Osteoblast (primary cell): Measurements from ENCODE around the gene ZNF41. TPM values are rescaled to one million over a fixed set of nuclear protein-coding genes. Genes with fewer than 3 reads are reported as not detected.

ENCODE experiments used
- DNase-seq: peaks from one replicate; pipeline ENCODE4 v3.0.0; 2011; ENCODE audit warnings: low spot score, mixed read lengths; ENCODE audit not compliant: insufficient read length; ENCODE audit errors: missing footprints
- H2AFZ ChIP-seq: 2 replicates; pipeline ENCODE4 v1.6.0; 2011; ENCODE audit warnings: mild to moderate bottlenecking, low read length
- H3K27ac ChIP-seq: 2 replicates; pipeline ENCODE4 v1.5.1; 2011; ENCODE audit warnings: mild to moderate bottlenecking, low read depth, low read length, moderate library complexity
- H3K27me3 ChIP-seq: 2 replicates; pipeline ENCODE4 v1.6.0; 2012; ENCODE audit warnings: mild to moderate bottlenecking, control low read depth, inconsistent platforms, low read length, moderate library complexity; ENCODE audit not compliant: insufficient read depth
- H3K36me3 ChIP-seq: 2 replicates; pipeline ENCODE4 v1.5.1; 2011; ENCODE audit warnings: mild to moderate bottlenecking, low read length, control low read depth, moderate library complexity; ENCODE audit not compliant: insufficient read depth
- H3K4me1 ChIP-seq: 2 replicates; pipeline ENCODE4 v1.5.1; 2011; ENCODE audit warnings: mild to moderate bottlenecking, low read length, control low read depth, moderate library complexity; ENCODE audit not compliant: insufficient read depth
- H3K4me2 ChIP-seq: 2 replicates; pipeline ENCODE4 v1.6.0; 2011; ENCODE audit warnings: mild to moderate bottlenecking, low read length; ENCODE audit not compliant: insufficient read depth
- H3K4me3 ChIP-seq: fragments of 200-600 bp; sonication (generic); 3 replicates; pipeline ENCODE4 v1.5.1; 2012; ENCODE audit warnings: mild to moderate bottlenecking, low read length, inconsistent platforms; ENCODE audit not compliant: insufficient read depth
- H3K79me2 ChIP-seq: 2 replicates; pipeline ENCODE4 v1.6.0; 2012; ENCODE audit warnings: mild to moderate bottlenecking, low read length, control low read depth, inconsistent platforms; ENCODE audit not compliant: insufficient read depth
- H3K9me3 ChIP-seq: 2 replicates; pipeline ENCODE4 v1.5.1; 2011; ENCODE audit warnings: low read depth, low read length, control low read depth
- H4K20me1 ChIP-seq: 2 replicates; pipeline ENCODE4 v1.6.0; 2012; ENCODE audit warnings: mild to moderate bottlenecking, low read length, control low read depth; ENCODE audit not compliant: insufficient read depth
- total RNA-seq: library from RNA; depleted of rRNA; stranded (reverse); fragments of >200 nt; gene quantifications from 2 replicates; pipeline ENCODE4 v1.2.3, GENCODE V29; 2012
- TF ChIP-seq, protein P1 (sequence below): IDR thresholded peaks from 2 replicates; pipeline ENCODE4 v1.5.1; 2011; ENCODE audit warnings: mild to moderate bottlenecking, low read depth, low read length, moderate library complexity; ENCODE audit errors: extremely low read depth

Gene ZNF41
- total RNA-seq, 1 donor = 9.0 TPM

DNA sequence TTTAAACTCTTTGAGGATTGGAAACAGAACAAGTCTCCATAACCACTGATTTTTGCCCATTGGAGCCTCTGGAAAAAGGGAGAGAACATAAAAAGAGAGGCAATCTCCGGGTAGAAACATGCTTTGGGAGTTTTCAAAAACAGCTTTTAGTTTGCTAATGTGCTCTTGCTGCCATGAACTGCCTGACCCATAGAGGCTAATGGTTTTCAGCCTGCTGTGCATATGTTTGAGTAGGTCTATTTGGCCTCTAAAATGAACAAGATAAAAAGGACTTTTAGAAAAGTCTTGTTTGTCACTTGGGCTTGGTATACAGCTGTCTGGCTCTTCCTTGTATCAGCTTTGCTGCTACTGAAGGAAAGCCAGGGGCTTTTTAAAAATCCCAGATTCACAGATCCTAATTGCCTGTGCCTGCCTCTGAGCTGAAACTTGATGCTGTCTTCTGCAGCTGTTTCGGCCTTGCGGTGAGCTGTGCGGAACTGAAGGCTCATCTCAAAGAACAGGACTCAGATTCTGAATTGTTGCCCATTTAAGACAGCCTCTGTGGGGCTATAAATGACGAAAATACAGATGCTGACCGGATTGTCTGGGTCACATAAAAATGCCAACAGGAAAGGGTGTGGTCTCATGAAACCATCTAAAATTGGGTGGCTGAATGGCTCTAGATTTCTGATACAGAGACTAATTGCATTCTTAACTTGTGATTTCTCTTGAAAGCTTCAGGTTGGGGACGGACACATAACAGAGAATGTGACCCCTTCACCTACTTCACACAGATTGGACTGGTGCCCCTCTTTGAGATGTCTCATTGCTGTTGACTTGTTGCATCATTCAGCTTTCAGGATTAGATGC, 18.4 kb upstream of the ZNF41 start:
- H3K27ac ChIP-seq = peak overlapping the region; percentile 57
- no peaks in the 10 kb centered on the region for H4K20me1 ChIP-seq
- H3K9me3 ChIP-seq = no peaks in the 10 kb centered on the region
- no peaks in the 10 kb centered on the region for H3K79me2 ChIP-seq
- peaks cover 25% of the 10 kb centered on the region for H3K4me1 ChIP-seq
- H3K4me2 ChIP-seq = peak overlapping the region; percentile 60
- H2AFZ ChIP-seq = peak overlapping the region; percentile 31
- H3K27me3 ChIP-seq = peaks cover 7% of the 10 kb centered on the region
- no peaks in the 10 kb centered on the region for H3K36me3 ChIP-seq
- DNase-seq = peak; percentile 49
- TF ChIP-seq, protein P1, sequence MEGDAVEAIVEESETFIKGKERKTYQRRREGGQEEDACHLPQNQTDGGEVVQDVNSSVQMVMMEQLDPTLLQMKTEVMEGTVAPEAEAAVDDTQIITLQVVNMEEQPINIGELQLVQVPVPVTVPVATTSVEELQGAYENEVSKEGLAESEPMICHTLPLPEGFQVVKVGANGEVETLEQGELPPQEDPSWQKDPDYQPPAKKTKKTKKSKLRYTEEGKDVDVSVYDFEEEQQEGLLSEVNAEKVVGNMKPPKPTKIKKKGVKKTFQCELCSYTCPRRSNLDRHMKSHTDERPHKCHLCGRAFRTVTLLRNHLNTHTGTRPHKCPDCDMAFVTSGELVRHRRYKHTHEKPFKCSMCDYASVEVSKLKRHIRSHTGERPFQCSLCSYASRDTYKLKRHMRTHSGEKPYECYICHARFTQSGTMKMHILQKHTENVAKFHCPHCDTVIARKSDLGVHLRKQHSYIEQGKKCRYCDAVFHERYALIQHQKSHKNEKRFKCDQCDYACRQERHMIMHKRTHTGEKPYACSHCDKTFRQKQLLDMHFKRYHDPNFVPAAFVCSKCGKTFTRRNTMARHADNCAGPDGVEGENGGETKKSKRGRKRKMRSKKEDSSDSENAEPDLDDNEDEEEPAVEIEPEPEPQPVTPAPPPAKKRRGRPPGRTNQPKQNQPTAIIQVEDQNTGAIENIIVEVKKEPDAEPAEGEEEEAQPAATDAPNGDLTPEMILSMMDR = no peak
- H3K4me3 ChIP-seq = peak overlapping the region; percentile 18

DNA sequence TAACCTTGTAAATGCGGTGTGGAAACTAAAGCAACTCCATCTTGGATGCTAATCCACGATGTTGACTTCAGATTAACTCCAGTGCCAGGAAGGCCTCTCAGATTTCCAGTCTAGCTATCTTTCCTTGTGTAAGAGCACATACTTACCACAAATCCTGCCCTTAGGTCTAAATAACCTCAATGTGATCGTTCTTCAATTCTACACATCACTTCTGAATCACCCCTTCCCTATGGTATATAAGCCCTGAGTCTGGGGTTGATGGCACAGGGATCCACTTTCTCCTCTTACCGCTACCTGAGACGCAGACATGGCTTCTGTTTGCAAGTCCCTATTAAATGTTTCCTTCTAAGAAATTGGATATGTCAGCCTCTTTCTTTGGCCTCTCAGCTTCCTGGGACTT, 17.5 kb upstream of the ZNF41 start:
- Histone ChIP-seq H4K20me1 (no peaks in the 10 kb centered on the region), H2AFZ (no peak overlapping the region), H3K4me3 (no peak overlapping the region), H3K27ac (peak overlapping the region; percentile 57), H3K4me2 (no peak overlapping the region), H3K4me1 (peaks cover 25% of the 10 kb centered on the region), H3K9me3 (no peaks in the 10 kb centered on the region), H3K36me3 (no peaks in the 10 kb centered on the region), H3K79me2 (no peaks in the 10 kb centered on the region), H3K27me3 (peaks cover 3% of the 10 kb centered on the region)
- TF ChIP-seq, protein P1 = no peak
- no peak for DNase-seq

DNA sequence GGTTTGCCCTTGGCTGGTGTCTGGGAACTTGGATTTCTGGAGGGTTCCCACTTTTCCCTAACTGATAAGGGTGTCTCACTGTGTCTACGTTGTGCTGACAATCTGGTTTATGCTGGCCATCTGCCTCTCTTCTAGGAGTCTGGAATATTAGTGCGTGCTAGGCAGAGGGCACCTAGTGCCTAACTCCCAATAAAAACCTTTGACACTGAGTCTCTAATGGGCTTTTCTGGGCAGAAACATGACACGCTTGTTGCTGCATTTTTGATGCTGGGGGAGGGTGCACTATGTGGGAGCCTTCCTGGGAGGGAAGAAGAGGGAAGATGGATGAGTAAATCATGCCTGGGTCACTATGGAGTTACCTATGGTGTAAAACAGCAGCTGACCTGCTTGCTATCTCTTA, 16.3 kb upstream of the ZNF41 start:
- H3K9me3 ChIP-seq = no peaks in the 10 kb centered on the region
- H2AFZ ChIP-seq = no peak overlapping the region
- H3K4me3 ChIP-seq = no peak overlapping the region
- TF ChIP-seq, protein P1 = no peak
- DNase-seq = no peak
- H3K27ac ChIP-seq = no peak overlapping the region
- no peaks in the 10 kb centered on the region for H4K20me1 ChIP-seq
- no peaks in the 10 kb centered on the region for H3K36me3 ChIP-seq
- peaks cover 25% of the 10 kb centered on the region for H3K4me1 ChIP-seq
- H3K79me2 ChIP-seq = no peaks in the 10 kb centered on the region
- H3K27me3 ChIP-seq = peaks cover 3% of the 10 kb centered on the region
- no peak overlapping the region for H3K4me2 ChIP-seq

DNA sequence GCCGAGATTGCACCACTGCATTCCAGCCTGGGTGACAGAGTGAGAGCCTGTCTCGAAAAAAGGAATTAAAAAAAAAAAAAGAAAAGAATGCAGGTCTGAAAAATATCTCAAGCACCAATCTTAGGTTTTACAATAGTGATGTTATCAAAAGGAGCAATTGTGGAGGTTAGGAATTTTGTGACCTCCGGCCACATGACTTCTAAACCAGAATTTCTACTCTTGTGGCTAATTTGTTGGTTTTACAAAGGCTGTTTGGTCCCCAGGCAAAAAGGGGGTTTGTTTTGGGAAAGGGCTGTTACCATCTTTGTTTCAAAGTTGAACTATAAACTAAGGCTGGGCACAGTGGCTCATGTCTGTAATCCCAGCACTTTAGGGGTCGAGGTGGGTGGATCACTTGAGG, 15.4 kb upstream of the ZNF41 start:
- H3K4me2 ChIP-seq = no peak overlapping the region
- no peak overlapping the region for H3K27ac ChIP-seq
- no peak overlapping the region for H2AFZ ChIP-seq
- H3K27me3 ChIP-seq = peaks cover 3% of the 10 kb centered on the region
- no peaks in the 10 kb centered on the region for H4K20me1 ChIP-seq
- H3K9me3 ChIP-seq = no peaks in the 10 kb centered on the region
- no peaks in the 10 kb centered on the region for H3K36me3 ChIP-seq
- DNase-seq = no peak
- H3K79me2 ChIP-seq = no peaks in the 10 kb centered on the region
- TF ChIP-seq, protein P1 = no peak
- peaks cover 25% of the 10 kb centered on the region for H3K4me1 ChIP-seq
- H3K4me3 ChIP-seq = no peak overlapping the region
